Liver (tissue), 9 donors: ENCODE measurements around the gene SLC16A10. TPM values are rescaled to one million over a fixed set of nuclear protein-coding genes. Genes with fewer than 3 reads are reported as not detected.

Source experiments
- DNase-seq: peaks from one replicate; pipeline ENCODE4 v3.0.0-alpha.2; 2017; ENCODE audit warnings: low spot score
- H3K27ac ChIP-seq, 2 donors: one replicate each; pipeline ENCODE4 v1.7.0; 2013; ENCODE audit warnings: inconsistent platforms in 2 of 2, low read length in 2 of 2, control low read depth in 1 of 2, low read depth in 1 of 2, mild to moderate bottlenecking in 1 of 2
- H3K27me3 ChIP-seq, 4 donors: one replicate each; pipeline versions ENCODE4 v1.6.1 to v1.7.0; 2013; ENCODE audit warnings: low read length in 3 of 4, inconsistent platforms in 1 of 4, mild to moderate bottlenecking in 1 of 4, moderate library complexity in 1 of 4; ENCODE audit not compliant: control insufficient read depth in 4 of 4, insufficient read depth in 4 of 4
- H3K36me3 ChIP-seq, 4 donors: one replicate each; pipeline versions ENCODE4 v1.6.1 to v1.7.0; 2013; ENCODE audit warnings: low read length in 3 of 4, mild to moderate bottlenecking in 3 of 4, low read depth in 1 of 4, moderate library complexity in 1 of 4; ENCODE audit not compliant: control insufficient read depth in 4 of 4, insufficient read depth in 3 of 4
- H3K4me1 ChIP-seq, 4 donors: one replicate each; pipeline versions ENCODE4 v1.6.1 to v1.7.0; 2013; ENCODE audit warnings: low read length in 3 of 4, mild to moderate bottlenecking in 3 of 4, moderate library complexity in 1 of 4; ENCODE audit not compliant: control insufficient read depth in 4 of 4, insufficient read depth in 4 of 4
- H3K4me3 ChIP-seq, 3 donors: one replicate each; pipeline versions ENCODE4 v1.6.1 to v1.7.0; 2013; ENCODE audit warnings: low read length in 3 of 3, control low read depth in 1 of 3, low read depth in 1 of 3, mild to moderate bottlenecking in 1 of 3
- H3K9ac ChIP-seq, 2 donors: one replicate each; pipeline ENCODE4 v1.7.0; 2013; ENCODE audit warnings: low read length in 2 of 2, mild to moderate bottlenecking in 2 of 2, moderate library complexity in 2 of 2, control low read depth in 1 of 2, low read depth in 1 of 2
- H3K9me3 ChIP-seq, 4 donors: one replicate each; pipeline versions ENCODE4 v1.6.1 to v1.7.0; 2013; ENCODE audit warnings: low read length in 3 of 4; ENCODE audit not compliant: control insufficient read depth in 4 of 4
- ATF3 ChIP-seq: IDR thresholded peaks from 2 replicates; pipeline ENCODE4 v1.6.1; 2016; ENCODE audit warnings: antibody characterized with exemption
- EGR1 ChIP-seq, 2 donors: IDR thresholded peaks; 2 replicates each; pipeline ENCODE4 v1.6.1; 2016 to 2018; ENCODE audit warnings: antibody characterized with exemption in 2 of 2, low read depth in 2 of 2
- FOXA1 ChIP-seq: IDR thresholded peaks from 2 replicates; pipeline ENCODE4 v1.6.1; 2016; ENCODE audit warnings: antibody characterized with exemption
- FOXA2 ChIP-seq: IDR thresholded peaks from 2 replicates; pipeline ENCODE4 v1.6.1; 2016; ENCODE audit warnings: antibody characterized with exemption
- GABPA ChIP-seq, 2 donors: IDR thresholded peaks in 1 of 2; conservative IDR thresholded peaks in 1 of 2; 2 replicates each; pipeline ENCODE4 v1.6.1; 2016; ENCODE audit warnings: antibody characterized with exemption in 2 of 2, mild to moderate bottlenecking in 1 of 2, moderate library complexity in 1 of 2
- HNF4A ChIP-seq, 2 donors: conservative IDR thresholded peaks; 2 replicates each; pipeline ENCODE4 v1.6.1; 2016; ENCODE audit warnings: antibody characterized with exemption in 2 of 2, mild to moderate bottlenecking in 2 of 2
- HNF4G ChIP-seq: IDR thresholded peaks from 2 replicates; pipeline ENCODE4 v1.6.1; 2016; ENCODE audit warnings: antibody characterized with exemption
- JUND ChIP-seq, 2 donors: IDR thresholded peaks; 2 replicates each; pipeline ENCODE4 v1.6.1; 2016; ENCODE audit warnings: antibody characterized with exemption in 2 of 2
- MAX ChIP-seq: IDR thresholded peaks from 2 replicates; pipeline ENCODE4 v1.6.1; 2016; ENCODE audit warnings: antibody characterized with exemption
- NR2F2 ChIP-seq: IDR thresholded peaks from 2 replicates; pipeline ENCODE4 v1.6.1; 2016; ENCODE audit warnings: antibody characterized with exemption
- RAD21 ChIP-seq, 2 donors: IDR thresholded peaks; 2 replicates each; pipeline ENCODE4 v1.6.1; 2016; ENCODE audit warnings: antibody characterized with exemption in 2 of 2, mild to moderate bottlenecking in 2 of 2
- RXRA ChIP-seq, 2 donors: IDR thresholded peaks; 2 replicates each; pipeline ENCODE4 v1.6.1; 2017 to 2018; ENCODE audit warnings: antibody characterized with exemption in 2 of 2, mild to moderate bottlenecking in 1 of 2
- SP1 ChIP-seq: IDR thresholded peaks from 2 replicates; pipeline ENCODE4 v1.6.1; 2018; ENCODE audit warnings: antibody characterized with exemption, mild to moderate bottlenecking
- TAF1 ChIP-seq: conservative IDR thresholded peaks from 2 replicates; pipeline ENCODE4 v1.6.1; 2016; ENCODE audit warnings: antibody characterized with exemption, mild to moderate bottlenecking
- YY1 ChIP-seq: IDR thresholded peaks from 2 replicates; pipeline ENCODE4 v1.6.1; 2016; ENCODE audit warnings: antibody characterized with exemption, mild to moderate bottlenecking
- WGBS: extraction: QIAGEN DNeasy Blood & Tissue Kit; methylation state at CpG from one replicate; pipeline ENCODE4 v1.1.7; 2013; 5-methylcytosine and 5-hydroxymethylcytosine counted together
- polyA plus RNA-seq, 2 donors: library from polyadenylated mRNA; stranded (reverse) in 1 of 2; unstranded in 1 of 2; fragments of 200-250 nt in 1 of 2; fragments of >200 nt in 1 of 2; fragmentation: Nextera tagmentation in 1 of 2; extraction: Ambion mirVana in 1 of 2; gene quantifications; one replicate each; pipeline versions ENCODE4 v1.2.1 to v1.2.3, GENCODE V29; 2013 to 2015
- total RNA-seq, 2 donors: library from RNA; depleted of rRNA; stranded (reverse); fragments of >200 nt; gene quantifications; one replicate each; pipeline ENCODE4 v1.2.3, GENCODE V29; 2014
- TF ChIP-seq, protein P1 (sequence below): IDR thresholded peaks from 2 replicates; pipeline ENCODE4 v1.6.1; 2016; ENCODE audit warnings: antibody characterized with exemption, mild to moderate bottlenecking
- TF ChIP-seq, protein P2 (sequence below): IDR thresholded peaks from 2 replicates; pipeline ENCODE4 v1.6.1; 2016; ENCODE audit warnings: antibody characterized with exemption
- TF ChIP-seq, protein P3 (sequence below): fragments of 150-350 bp; IDR thresholded peaks from 2 replicates; pipeline ENCODE4 v1.5.1; 2017; ENCODE audit warnings: improper control_type of control experiment, low read depth, low read length; ENCODE audit not compliant: missing input control
- donor health status: healthy.
- donor health status: healthy.
- donor health status: healthy.
- donor health status: healthy.
- donor health status: healthy.

The SLC16A10 gene
- total and polyA plus RNA-seq, 4 donors: 1.8 to 16.7 (median 8.4) TPM

GRCh38 chr6:111122458-111123286, 35.4 kb downstream of the SLC16A10 start:
- Histone ChIP-seq H3K4me1 (no peaks in the 10 kb centered on the region), H3K27ac (no peak overlapping the region), H3K9me3 (no peaks in the 10 kb centered on the region), H3K4me3 (no peak overlapping the region), H3K27me3 (no peaks in the 10 kb centered on the region), H3K9ac (no peak overlapping the region), H3K36me3 (no peaks in the 10 kb centered on the region)
- TF ChIP-seq JUND (IDR thresholded peaks at IDR 0.05) (no peak), FOXA1 (no peak), MAX (no peak), HNF4G (no peak), EGR1 (IDR thresholded peaks at IDR 0.05; ENCODE audit: low read depth in 2 of 2) (no peak), RAD21 (IDR thresholded peaks at IDR 0.05) (no peak), FOXA2 (no peak), HNF4A (conservative IDR thresholded peaks at IDR 0.05) (no peak)
- TF ChIP-seq, protein P1, sequence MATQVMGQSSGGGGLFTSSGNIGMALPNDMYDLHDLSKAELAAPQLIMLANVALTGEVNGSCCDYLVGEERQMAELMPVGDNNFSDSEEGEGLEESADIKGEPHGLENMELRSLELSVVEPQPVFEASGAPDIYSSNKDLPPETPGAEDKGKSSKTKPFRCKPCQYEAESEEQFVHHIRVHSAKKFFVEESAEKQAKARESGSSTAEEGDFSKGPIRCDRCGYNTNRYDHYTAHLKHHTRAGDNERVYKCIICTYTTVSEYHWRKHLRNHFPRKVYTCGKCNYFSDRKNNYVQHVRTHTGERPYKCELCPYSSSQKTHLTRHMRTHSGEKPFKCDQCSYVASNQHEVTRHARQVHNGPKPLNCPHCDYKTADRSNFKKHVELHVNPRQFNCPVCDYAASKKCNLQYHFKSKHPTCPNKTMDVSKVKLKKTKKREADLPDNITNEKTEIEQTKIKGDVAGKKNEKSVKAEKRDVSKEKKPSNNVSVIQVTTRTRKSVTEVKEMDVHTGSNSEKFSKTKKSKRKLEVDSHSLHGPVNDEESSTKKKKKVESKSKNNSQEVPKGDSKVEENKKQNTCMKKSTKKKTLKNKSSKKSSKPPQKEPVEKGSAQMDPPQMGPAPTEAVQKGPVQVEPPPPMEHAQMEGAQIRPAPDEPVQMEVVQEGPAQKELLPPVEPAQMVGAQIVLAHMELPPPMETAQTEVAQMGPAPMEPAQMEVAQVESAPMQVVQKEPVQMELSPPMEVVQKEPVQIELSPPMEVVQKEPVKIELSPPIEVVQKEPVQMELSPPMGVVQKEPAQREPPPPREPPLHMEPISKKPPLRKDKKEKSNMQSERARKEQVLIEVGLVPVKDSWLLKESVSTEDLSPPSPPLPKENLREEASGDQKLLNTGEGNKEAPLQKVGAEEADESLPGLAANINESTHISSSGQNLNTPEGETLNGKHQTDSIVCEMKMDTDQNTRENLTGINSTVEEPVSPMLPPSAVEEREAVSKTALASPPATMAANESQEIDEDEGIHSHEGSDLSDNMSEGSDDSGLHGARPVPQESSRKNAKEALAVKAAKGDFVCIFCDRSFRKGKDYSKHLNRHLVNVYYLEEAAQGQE: no peak
- no peak for DNase-seq
- 82% methylated on average over 7 of the region's 7 CpGs for WGBS

- Histone ChIP-seq H3K4me3 (no peak overlapping the region), H3K36me3 (no peaks in the 10 kb centered on the region), H3K4me1 (peaks cover 0 to 7% (median 2%) of the 10 kb centered on the region in 4 donors), H3K27ac (no peak overlapping the region), H3K27me3 (no peaks in the 10 kb centered on the region), H3K9me3 (no peaks in the 10 kb centered on the region), H3K9ac (no peak overlapping the region)
- DNase-seq: no peak
- TF ChIP-seq NR2F2 (no peak), SP1 (no peak), YY1 (no peak), FOXA1 (no peak), HNF4A (conservative IDR thresholded peaks at IDR 0.05) (no peak), ATF3 (no peak), RXRA (IDR thresholded peaks at IDR 0.05) (no peak), EGR1 (IDR thresholded peaks at IDR 0.05; ENCODE audit: low read depth in 2 of 2) (no peak), HNF4G (no peak), JUND (IDR thresholded peaks at IDR 0.05) (no peak), GABPA (IDR thresholded peaks at IDR 0.05 in 1 of 2, conservative IDR thresholded peaks at IDR 0.05 in 1 of 2) (no peak), FOXA2 (no peak), MAX (no peak), RAD21 (IDR thresholded peaks at IDR 0.05) (no peak), TAF1 (no peak)
- TF ChIP-seq, protein P2, sequence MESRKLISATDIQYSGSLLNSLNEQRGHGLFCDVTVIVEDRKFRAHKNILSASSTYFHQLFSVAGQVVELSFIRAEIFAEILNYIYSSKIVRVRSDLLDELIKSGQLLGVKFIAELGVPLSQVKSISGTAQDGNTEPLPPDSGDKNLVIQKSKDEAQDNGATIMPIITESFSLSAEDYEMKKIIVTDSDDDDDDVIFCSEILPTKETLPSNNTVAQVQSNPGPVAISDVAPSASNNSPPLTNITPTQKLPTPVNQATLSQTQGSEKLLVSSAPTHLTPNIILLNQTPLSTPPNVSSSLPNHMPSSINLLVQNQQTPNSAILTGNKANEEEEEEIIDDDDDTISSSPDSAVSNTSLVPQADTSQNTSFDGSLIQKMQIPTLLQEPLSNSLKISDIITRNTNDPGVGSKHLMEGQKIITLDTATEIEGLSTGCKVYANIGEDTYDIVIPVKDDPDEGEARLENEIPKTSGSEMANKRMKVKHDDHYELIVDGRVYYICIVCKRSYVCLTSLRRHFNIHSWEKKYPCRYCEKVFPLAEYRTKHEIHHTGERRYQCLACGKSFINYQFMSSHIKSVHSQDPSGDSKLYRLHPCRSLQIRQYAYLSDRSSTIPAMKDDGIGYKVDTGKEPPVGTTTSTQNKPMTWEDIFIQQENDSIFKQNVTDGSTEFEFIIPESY: no peak
- TF ChIP-seq, protein P3, sequence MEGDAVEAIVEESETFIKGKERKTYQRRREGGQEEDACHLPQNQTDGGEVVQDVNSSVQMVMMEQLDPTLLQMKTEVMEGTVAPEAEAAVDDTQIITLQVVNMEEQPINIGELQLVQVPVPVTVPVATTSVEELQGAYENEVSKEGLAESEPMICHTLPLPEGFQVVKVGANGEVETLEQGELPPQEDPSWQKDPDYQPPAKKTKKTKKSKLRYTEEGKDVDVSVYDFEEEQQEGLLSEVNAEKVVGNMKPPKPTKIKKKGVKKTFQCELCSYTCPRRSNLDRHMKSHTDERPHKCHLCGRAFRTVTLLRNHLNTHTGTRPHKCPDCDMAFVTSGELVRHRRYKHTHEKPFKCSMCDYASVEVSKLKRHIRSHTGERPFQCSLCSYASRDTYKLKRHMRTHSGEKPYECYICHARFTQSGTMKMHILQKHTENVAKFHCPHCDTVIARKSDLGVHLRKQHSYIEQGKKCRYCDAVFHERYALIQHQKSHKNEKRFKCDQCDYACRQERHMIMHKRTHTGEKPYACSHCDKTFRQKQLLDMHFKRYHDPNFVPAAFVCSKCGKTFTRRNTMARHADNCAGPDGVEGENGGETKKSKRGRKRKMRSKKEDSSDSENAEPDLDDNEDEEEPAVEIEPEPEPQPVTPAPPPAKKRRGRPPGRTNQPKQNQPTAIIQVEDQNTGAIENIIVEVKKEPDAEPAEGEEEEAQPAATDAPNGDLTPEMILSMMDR: no peak
- TF ChIP-seq, protein P1: no peak
- WGBS: 87% methylated on average over 4 of the region's 4 CpGs
Measured at GRCh38 chr6:111124406-111124805, 37.1 kb downstream of the SLC16A10 start.
